Mesenteric fat pad (tissue), 1 donor: Measurements from ENCODE around the gene LYPD6. TPM values are rescaled to one million over a fixed set of nuclear protein-coding genes. Genes with fewer than 3 reads are reported as not detected.
"Not testable (repeated sequence)": the region's sequence is repeated elsewhere in the genome, so short reads cannot be mapped to it uniquely, and the experiment has no call there.

Experiments
- DNase-seq: peaks from one replicate; pipeline ENCODE4 v3.0.0-alpha.2; 2020; ENCODE audit warnings: low spot score
- long read RNA-seq: library from polyadenylated mRNA; unstranded; transcript quantifications from one replicate; pipeline ENCODE4 v2.0.0, GENCODE V29; 2020
- total RNA-seq: library from RNA; stranded (reverse); fragmentation: NEBNext Ultra II Directional; extraction: Animal tissue kit (Norgen Biotek cat#: 25700); gene quantifications from one replicate; pipeline ENCODE4 v1.2.1, GENCODE V29; 2021
- donor health status: DM: yes; HTN: yes; CAD: no.

LYPD6 gene, protein sequence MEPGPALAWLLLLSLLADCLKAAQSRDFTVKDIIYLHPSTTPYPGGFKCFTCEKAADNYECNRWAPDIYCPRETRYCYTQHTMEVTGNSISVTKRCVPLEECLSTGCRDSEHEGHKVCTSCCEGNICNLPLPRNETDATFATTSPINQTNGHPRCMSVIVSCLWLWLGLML
- not detected for total RNA-seq
- long read RNA-seq: 0 reads

GRCh38 chr2:149330127-149331022 is at the start of gene LYPD6:
LYPD6 (plus strand) TSS chr2:149330587; CDS start chr2:149437709, 107,122 bp downstream.
- DNase-seq: peak; percentile 90

GRCh38 chr2:149281441-149281840 is 48.9 kb upstream of the LYPD6 start:
- no peak for DNase-seq

DNA sequence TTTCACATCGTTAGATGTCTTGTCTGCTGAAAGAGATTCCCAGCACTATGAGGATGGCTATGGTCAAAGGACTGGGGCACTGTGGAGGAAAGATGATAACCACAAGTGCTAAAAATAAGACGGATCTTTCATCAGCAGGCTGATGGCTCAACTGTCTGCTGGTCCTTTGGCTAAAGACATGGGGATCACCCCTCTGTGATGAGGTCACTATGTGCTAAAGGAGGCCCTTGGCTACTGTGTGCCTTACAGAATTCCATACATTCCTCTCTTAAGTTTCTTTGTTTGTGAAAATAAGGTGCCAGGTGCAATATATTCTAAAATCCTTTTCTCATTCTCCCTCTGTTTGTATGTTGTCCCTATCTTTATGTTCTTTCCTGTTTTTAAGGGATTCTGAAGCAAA is 39.7 kb upstream of the LYPD6 start:
- no peak for DNase-seq

GRCh38 chr2:149291881-149292280 is 38.5 kb upstream of the LYPD6 start:
- no peak for DNase-seq

DNA sequence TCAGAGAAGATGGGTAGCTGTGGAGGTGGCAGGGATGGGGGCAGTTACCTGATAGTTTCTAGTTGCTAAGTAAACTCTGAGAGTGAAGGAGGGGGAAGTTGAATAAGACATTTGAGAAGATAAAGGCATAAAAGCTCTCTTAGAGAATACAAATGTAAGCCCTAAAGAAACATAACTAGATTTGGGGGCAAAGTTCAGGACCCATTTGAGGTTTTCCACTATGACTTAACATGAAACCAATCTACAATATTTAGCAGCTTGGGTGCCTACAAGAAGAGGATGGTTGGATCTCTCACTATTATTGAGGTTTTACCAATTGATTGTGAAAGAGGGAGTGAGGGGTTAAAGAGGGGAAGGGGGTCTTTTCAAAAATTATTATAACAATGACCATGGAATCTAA is 34.4 kb upstream of the LYPD6 start:
- DNase-seq: no peak

DNA sequence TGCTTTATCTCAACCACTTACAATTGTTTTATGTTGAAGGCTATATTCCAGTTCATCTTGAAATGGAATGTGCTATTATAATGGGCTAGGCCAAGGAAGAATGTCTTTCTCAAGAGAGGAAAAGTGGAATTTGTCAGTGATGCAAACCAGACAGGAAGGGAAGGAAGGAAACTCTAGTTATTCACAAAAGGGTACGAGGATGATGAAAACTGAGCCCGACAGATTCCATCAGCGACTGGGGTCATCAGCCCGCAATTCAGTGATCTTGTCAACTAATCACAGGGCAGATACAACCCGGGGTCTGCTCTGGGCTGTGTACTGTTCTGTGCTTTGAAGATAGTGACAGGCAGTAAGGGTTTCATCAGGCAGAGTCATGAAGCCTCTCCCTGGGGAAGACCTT is 23.4 kb upstream of the LYPD6 start:
- no peak for DNase-seq

GRCh38 chr2:149310349-149310748 is 20.0 kb upstream of the LYPD6 start:
- DNase-seq: no peak

GRCh38 chr2:149312039-149312438 is 18.3 kb upstream of the LYPD6 start:
- DNase-seq: no peak

GRCh38 chr2:149313512-149313972 is 16.8 kb upstream of the LYPD6 start:
- no peak for DNase-seq

GRCh38 chr2:149314687-149315086 is 15.7 kb upstream of the LYPD6 start:
- no peak for DNase-seq

DNA sequence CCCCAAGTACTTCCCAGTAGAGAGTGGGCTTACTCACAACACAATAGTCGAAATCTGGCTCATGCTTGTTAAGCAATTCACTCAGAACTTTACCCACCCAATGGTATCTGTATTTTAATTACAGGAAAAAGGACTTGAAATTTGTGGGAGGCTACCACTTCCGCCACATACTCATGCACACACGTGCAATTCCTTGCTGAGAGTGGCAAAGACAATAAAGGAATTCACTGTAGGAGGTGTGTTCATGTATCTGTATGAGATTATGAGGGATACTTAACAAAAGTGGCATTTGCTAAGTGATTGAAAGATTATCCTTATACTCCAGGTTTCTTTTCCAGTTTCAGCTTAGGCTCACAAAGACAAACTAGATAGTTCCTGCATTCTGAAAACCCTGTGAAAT is 14.9 kb upstream of the LYPD6 start:
- no peak for DNase-seq

GRCh38 chr2:149318566-149318965 is 11.8 kb upstream of the LYPD6 start:
- not testable (repeated sequence) for DNase-seq

- DNase-seq: no peak
Observed at GRCh38 chr2:149320362-149320761, 10.0 kb upstream of the LYPD6 start.

GRCh38 chr2:149329068-149329467 is 1.3 kb upstream of the LYPD6 start:
- DNase-seq: no peak

- no peak for DNase-seq
Observed at GRCh38 chr2:149329489-149330126, 779 bp upstream of the LYPD6 start.

- DNase-seq: no peak
Observed at GRCh38 chr2:149331023-149331400, 625 bp downstream of the LYPD6 start.

DNA sequence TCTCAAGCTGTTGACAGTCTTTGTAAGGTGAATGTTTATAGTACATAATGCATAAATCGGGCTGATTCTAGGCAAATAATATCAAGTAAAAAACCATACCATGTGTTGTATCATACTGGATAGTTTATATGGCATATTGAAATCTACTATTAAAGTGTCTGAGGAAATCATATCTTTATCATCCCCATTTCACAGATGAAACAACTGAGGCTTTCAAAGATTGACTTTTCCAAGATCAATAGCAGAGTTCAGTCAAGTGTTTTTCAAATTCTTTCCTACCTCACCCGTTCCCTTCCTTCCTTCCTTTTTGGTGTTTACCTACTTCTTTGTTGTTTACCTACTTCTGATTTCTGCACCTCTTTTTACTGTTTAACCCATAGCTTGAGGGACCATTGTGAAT is 2.0 kb downstream of the LYPD6 start:
- no peak for DNase-seq

GRCh38 chr2:149333636-149334035 is 3.2 kb downstream of the LYPD6 start:
- DNase-seq: no peak

DNA sequence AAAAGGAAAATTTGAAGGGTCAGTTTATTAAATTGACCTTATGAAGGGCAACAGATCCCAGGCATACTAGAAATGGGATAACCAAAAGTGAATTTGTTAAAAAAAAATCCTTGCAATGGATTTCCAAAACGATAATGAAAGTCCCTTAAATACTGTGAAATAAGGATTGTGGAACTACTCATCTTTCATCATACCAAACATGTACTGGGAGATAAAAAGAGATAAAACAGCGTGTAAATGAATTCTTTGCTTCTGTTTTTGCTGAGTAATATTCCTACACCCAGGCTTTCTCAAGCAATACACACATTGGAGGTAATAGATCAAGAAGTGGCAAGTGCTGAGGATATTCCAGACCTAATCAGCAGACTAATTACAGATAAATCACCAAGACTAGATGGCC is 3.8 kb downstream of the LYPD6 start:
- DNase-seq: no peak

- DNase-seq: no peak
Observed at GRCh38 chr2:149339324-149339723, 8.9 kb downstream of the LYPD6 start.

DNA sequence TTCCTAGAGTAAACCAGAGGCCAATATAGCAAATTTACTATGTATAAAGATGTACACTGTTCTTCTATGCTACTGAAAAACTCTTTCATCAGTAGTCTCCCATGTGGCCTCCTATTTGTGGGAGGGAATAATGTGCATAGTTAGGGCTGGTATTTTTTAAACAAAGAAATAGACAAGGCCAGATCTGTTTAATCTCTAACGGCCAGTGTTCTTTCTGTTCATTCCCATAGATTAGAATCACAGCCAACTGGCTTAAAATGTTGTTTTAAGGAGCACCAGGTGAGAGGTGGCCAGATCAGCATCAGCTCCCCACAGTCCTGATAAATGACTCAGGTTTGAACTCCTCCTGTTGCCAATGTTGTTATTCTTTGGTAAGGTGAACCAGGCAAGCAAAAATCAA is 12.1 kb downstream of the LYPD6 start:
- no peak for DNase-seq

- no peak for DNase-seq
Observed at GRCh38 chr2:149344105-149344504, 13.7 kb downstream of the LYPD6 start.
